ENCODE measurements around the gene IFI27L1. TPM values are rescaled to one million over a fixed set of nuclear protein-coding genes. Genes with fewer than 3 reads are reported as not detected.

IFI27L1 gene
- total RNA-seq, 1 donor from 2014 or later: not detected

- no peak for TF ChIP-seq CTCF (IDR thresholded peaks at IDR 0.05)
- peak in 1 of 2 donors; percentile 37 for DNase-seq (ENCODE audit: low spot score in 2 of 2)
- no peaks in the 10 kb centered on the region for H3K27me3 ChIP-seq
These were observed 35.4 kb upstream of the IFI27L1 start for GRCh38 chr14:94045563-94046345.

GRCh38 chr14:94046696-94047250, 34.3 kb upstream of the IFI27L1 start:
- peaks cover 56 to 78% of the 10 kb centered on the region in 2 donors for H3K36me3 ChIP-seq
- DNase-seq (ENCODE audit: low spot score in 2 of 2): peak in 1 of 2 donors; percentile 44
- no peak overlapping the region for H3K4me3 ChIP-seq
- H3K27me3 ChIP-seq: no peaks in the 10 kb centered on the region
- H3K4me1 ChIP-seq: peaks cover 0 to 3% of the 10 kb centered on the region in 2 donors
- H3K9me3 ChIP-seq: no peaks in the 10 kb centered on the region
- intact Hi-C loops (cut with DNase I): no loop called here
- no peak for TF ChIP-seq CTCF (IDR thresholded peaks at IDR 0.05)
- no peak overlapping the region for H3K27ac ChIP-seq

More at GRCh38 chr14:94045563-94046345, 35.4 kb upstream of the IFI27L1 start:
- peaks cover 46 to 68% of the 10 kb centered on the region in 2 donors for H3K36me3 ChIP-seq
- H3K9me3 ChIP-seq: no peaks in the 10 kb centered on the region
- intact Hi-C loops (cut with DNase I): no loop called here
- no peak overlapping the region for H3K27ac ChIP-seq
- H3K4me3 ChIP-seq: no peak overlapping the region
- peaks cover 0 to 3% of the 10 kb centered on the region in 2 donors for H3K4me1 ChIP-seq

GRCh38 chr14:94047581-94047980, 33.5 kb upstream of the IFI27L1 start:
- H3K27me3 ChIP-seq: no peaks in the 10 kb centered on the region
- DNase-seq (ENCODE audit: low spot score in 2 of 2): peak in 1 of 2 donors; percentile 28
- intact Hi-C loops (cut with DNase I): no loop called here

GRCh38 chr14:94048691-94049624, 32.2 kb upstream of the IFI27L1 start:
- DNase-seq (ENCODE audit: low spot score in 2 of 2): peak in 1 of 2 donors; percentile 59
- TF ChIP-seq CTCF (IDR thresholded peaks at IDR 0.05): no peak
- Histone ChIP-seq H3K9me3 (no peaks in the 10 kb centered on the region), H3K36me3 (peaks cover 77 to 98% of the 10 kb centered on the region in 2 donors), H3K4me1 (no peaks in the 10 kb centered on the region), H3K4me3 (no peak overlapping the region), H3K27ac (no peak overlapping the region), H3K27me3 (no peaks in the 10 kb centered on the region)
- intact Hi-C loops (cut with DNase I): no loop called here

More at GRCh38 chr14:94047581-94047980, 33.5 kb upstream of the IFI27L1 start:
- Histone ChIP-seq H3K36me3 (peaks cover 65 to 86% of the 10 kb centered on the region in 2 donors), H3K4me3 (no peak overlapping the region), H3K9me3 (no peaks in the 10 kb centered on the region), H3K27ac (no peak overlapping the region), H3K4me1 (no peaks in the 10 kb centered on the region)
- no peak for TF ChIP-seq CTCF (IDR thresholded peaks at IDR 0.05)

GRCh38 chr14:94049625-94050023, 31.5 kb upstream of the IFI27L1 start:
- intact Hi-C loops (cut with DNase I): loop anchor here (5.0 kb wide), 1 partner anchor 88 kb away; no protein-coding TSS in a partner anchor
- TF ChIP-seq CTCF (IDR thresholded peaks at IDR 0.05): no peak
- Histone ChIP-seq H3K27ac (no peak overlapping the region), H3K9me3 (no peaks in the 10 kb centered on the region), H3K4me3 (no peak overlapping the region), H3K36me3 (peaks cover 84 to 98% of the 10 kb centered on the region in 2 donors), H3K4me1 (no peaks in the 10 kb centered on the region), H3K27me3 (no peaks in the 10 kb centered on the region)
- DNase-seq (ENCODE audit: low spot score in 2 of 2): peak in 1 of 2 donors; percentile 27

Data from ascending aorta (tissue), 2 donors.